HG03469 (cell line): ENCODE results near the gene SLC1A7.

Source experiments
- ATAC-seq: cut with Tn5 transposase; IDR thresholded peaks from one replicate; pipeline ENCODE4 v1.9.1; 2021; ENCODE audit warnings: mild to moderate bottlenecking, moderate library complexity, moderate number of reproducible peaks; ENCODE audit not compliant: unreplicated experiment

Gene SLC1A7

GRCh38 chr1:53077599-53077965 lies 64.9 kb downstream of the SLC1A7 start:
- ATAC-seq = no peak

GRCh38 chr1:53076721-53077598 lies 65.5 kb downstream of the SLC1A7 start:
- ATAC-seq = no peak

GRCh38 chr1:53076165-53076564 lies 66.3 kb downstream of the SLC1A7 start:
- ATAC-seq = no peak

- no peak for ATAC-seq
Observed at GRCh38 chr1:53075761-53076163, 66.7 kb downstream of the SLC1A7 start.

- no peak for ATAC-seq
Observed at GRCh38 chr1:53075206-53075605, 67.2 kb downstream of the SLC1A7 start.

GRCh38 chr1:53074313-53075154 lies 67.9 kb downstream of the SLC1A7 start:
- no peak for ATAC-seq

GRCh38 chr1:53073868-53074311 lies 68.5 kb downstream of the SLC1A7 start:
- no peak for ATAC-seq

- no peak for ATAC-seq
Observed at GRCh38 chr1:53073287-53073686, 69.2 kb downstream of the SLC1A7 start.

- no peak for ATAC-seq
Observed at GRCh38 chr1:53071915-53072314, 70.5 kb downstream of the SLC1A7 start.

- no peak for ATAC-seq
Observed at GRCh38 chr1:53071167-53071865, 71.1 kb downstream of the SLC1A7 start.

- no peak for ATAC-seq
Observed at GRCh38 chr1:53070621-53071020, 71.8 kb downstream of the SLC1A7 start.

GRCh38 chr1:53069663-53070327 lies 72.6 kb downstream of the SLC1A7 start:
- no peak for ATAC-seq

- no peak for ATAC-seq
Observed at GRCh38 chr1:53069265-53069662, 73.2 kb downstream of the SLC1A7 start.

GRCh38 chr1:53068314-53069099 lies 73.9 kb downstream of the SLC1A7 start:
- ATAC-seq = no peak

GRCh38 chr1:53067886-53068285 lies 74.6 kb downstream of the SLC1A7 start:
- no peak for ATAC-seq

- no peak for ATAC-seq
Observed at GRCh38 chr1:53066891-53067738, 75.3 kb downstream of the SLC1A7 start.

- ATAC-seq = no peak
Observed at GRCh38 chr1:53066488-53066887, 76.0 kb downstream of the SLC1A7 start.

- ATAC-seq = no peak
Observed at GRCh38 chr1:53065391-53065790, 77.0 kb downstream of the SLC1A7 start.
